Activated T-helper 17 cell treated with anti-CD3 and anti-CD28 coated beads, Interleukin-2, amount 50 U/mL, for 72 hours (primary cell): ENCODE data around the gene ENTHD1. TPM values are rescaled to one million over a fixed set of nuclear protein-coding genes. Genes with fewer than 3 reads are reported as not detected.

Experiments
- ATAC-seq: fragments of 150-1000 bp; cut with Tn5 transposase; replicated peaks from 2 replicates; pipeline ENCODE4 v1.10.0; 2021; ENCODE audit warnings: mild to moderate bottlenecking, moderate library complexity
- H3K27ac Mint-ChIP-seq: one replicate; pipeline ENCODE4 v1.8.0; 2022; ENCODE audit warnings: mixed read lengths
- H3K27me3 Mint-ChIP-seq: one replicate; pipeline ENCODE4 v1.8.0; 2022; ENCODE audit warnings: mixed read lengths
- H3K36me3 Mint-ChIP-seq: one replicate; pipeline ENCODE4 v1.8.0; 2022; ENCODE audit warnings: low read depth, mild to moderate bottlenecking, mixed read lengths
- H3K4me1 Mint-ChIP-seq: one replicate; pipeline ENCODE4 v1.8.0; 2022; ENCODE audit warnings: mixed read lengths
- H3K4me3 Mint-ChIP-seq: one replicate; pipeline ENCODE4 v1.8.0; 2022; ENCODE audit warnings: mild to moderate bottlenecking, mixed read lengths
- H3K9me3 Mint-ChIP-seq: one replicate; pipeline ENCODE4 v1.8.0; 2022; ENCODE audit warnings: mixed read lengths
- total RNA-seq, 2 donors: library from RNA; stranded (reverse); gene quantifications; one replicate each; pipeline ENCODE4 v1.2.3, GENCODE V29; 2022

The ENTHD1 gene
- total RNA-seq, 2 donors from 2014 or later = 0.58 to 1.2 TPM

DNA sequence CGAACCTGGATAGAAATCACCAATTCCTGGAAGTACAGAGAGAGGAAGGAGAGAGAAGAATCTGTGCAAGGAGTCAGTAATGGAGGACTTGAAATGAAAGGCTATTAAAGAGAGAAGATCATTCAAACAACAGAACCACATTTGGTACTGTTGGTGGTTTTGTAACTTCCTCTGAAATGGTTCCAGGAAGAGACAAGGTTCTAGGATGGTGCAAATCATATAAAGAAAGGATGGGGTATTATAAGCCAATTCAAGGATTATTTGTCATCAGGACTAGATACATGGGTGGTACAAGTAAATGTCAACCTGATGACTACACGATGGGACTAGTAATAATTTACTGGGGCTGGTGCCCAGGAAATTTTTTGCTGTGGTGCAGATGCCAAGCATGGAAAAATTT, 37.7 kb upstream of the ENTHD1 start:
- H3K9me3 Mint-ChIP-seq = no peaks in the 10 kb centered on the region
- no peaks in the 10 kb centered on the region for H3K27me3 Mint-ChIP-seq
- H3K4me1 Mint-ChIP-seq = peaks cover 38% of the 10 kb centered on the region
- H3K36me3 Mint-ChIP-seq = peaks cover 6% of the 10 kb centered on the region
- no peak overlapping the region for H3K27ac Mint-ChIP-seq
- peak; percentile 47 for ATAC-seq
- H3K4me3 Mint-ChIP-seq = no peak overlapping the region

GRCh38 chr22:39928536-39929520, 35.3 kb upstream of the ENTHD1 start:
- Mint-ChIP-seq H3K27me3 (no peaks in the 10 kb centered on the region), H3K36me3 (no peaks in the 10 kb centered on the region), H3K27ac (no peak overlapping the region), H3K4me3 (no peak overlapping the region), H3K9me3 (no peaks in the 10 kb centered on the region), H3K4me1 (peaks cover 34% of the 10 kb centered on the region)
- peak; percentile 51 for ATAC-seq

GRCh38 chr22:39927544-39927943, 34.0 kb upstream of the ENTHD1 start:
- ATAC-seq = peak; percentile 52
- no peaks in the 10 kb centered on the region for H3K36me3 Mint-ChIP-seq
- H3K27ac Mint-ChIP-seq = no peak overlapping the region
- H3K27me3 Mint-ChIP-seq = no peaks in the 10 kb centered on the region
- peaks cover 26% of the 10 kb centered on the region for H3K4me1 Mint-ChIP-seq
- no peak overlapping the region for H3K4me3 Mint-ChIP-seq
- H3K9me3 Mint-ChIP-seq = no peaks in the 10 kb centered on the region

GRCh38 chr22:39926753-39927152, 33.2 kb upstream of the ENTHD1 start:
- Mint-ChIP-seq H3K4me1 (peaks cover 34% of the 10 kb centered on the region), H3K9me3 (no peaks in the 10 kb centered on the region), H3K4me3 (no peak overlapping the region), H3K27ac (peak overlapping the region; percentile 63), H3K27me3 (no peaks in the 10 kb centered on the region), H3K36me3 (no peaks in the 10 kb centered on the region)
- peak; percentile 29 for ATAC-seq

DNA sequence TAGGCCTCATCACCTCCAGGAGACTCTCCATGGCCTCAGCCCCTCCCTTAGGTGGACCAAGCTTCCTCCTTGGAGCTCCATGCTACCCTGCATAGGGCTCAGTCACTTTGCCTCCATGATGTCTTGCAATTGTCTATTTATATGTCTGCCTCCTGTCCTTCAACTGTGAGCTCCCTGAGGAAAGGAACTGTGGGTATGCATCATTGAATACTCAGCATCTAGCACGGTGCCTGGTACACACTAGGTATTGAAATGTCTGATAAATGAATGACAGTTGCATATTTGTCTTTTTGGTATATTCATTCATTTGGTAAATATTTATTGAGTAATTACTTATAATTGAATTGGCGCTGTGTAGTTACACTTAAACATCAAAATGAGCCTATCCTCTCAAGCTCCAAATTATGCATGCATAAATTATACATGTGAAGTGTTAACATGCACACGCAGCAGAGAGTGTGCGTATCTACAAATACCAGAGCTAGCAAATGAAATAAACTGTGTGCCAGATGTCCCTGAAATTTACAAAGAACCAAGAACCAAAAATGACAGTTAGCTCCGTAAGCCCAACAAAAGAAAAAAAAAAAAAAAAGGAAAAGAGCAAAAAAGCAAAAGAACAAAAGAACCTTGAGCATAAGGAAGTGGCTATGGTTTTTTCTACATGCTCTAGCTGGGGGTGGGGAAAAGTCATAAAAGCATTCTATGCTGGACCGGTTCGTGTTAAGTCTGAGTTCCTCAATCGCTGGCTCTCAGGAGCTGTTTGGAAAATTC, 32.5 kb upstream of the ENTHD1 start:
- peak; percentile 23 for ATAC-seq
- Mint-ChIP-seq H3K4me3 (no peak overlapping the region), H3K9me3 (no peaks in the 10 kb centered on the region), H3K27ac (peak overlapping the region; percentile 63), H3K4me1 (peaks cover 39% of the 10 kb centered on the region), H3K27me3 (no peaks in the 10 kb centered on the region), H3K36me3 (no peaks in the 10 kb centered on the region)

GRCh38 chr22:39925273-39925672, 31.7 kb upstream of the ENTHD1 start:
- no peak overlapping the region for H3K4me3 Mint-ChIP-seq

DNA sequence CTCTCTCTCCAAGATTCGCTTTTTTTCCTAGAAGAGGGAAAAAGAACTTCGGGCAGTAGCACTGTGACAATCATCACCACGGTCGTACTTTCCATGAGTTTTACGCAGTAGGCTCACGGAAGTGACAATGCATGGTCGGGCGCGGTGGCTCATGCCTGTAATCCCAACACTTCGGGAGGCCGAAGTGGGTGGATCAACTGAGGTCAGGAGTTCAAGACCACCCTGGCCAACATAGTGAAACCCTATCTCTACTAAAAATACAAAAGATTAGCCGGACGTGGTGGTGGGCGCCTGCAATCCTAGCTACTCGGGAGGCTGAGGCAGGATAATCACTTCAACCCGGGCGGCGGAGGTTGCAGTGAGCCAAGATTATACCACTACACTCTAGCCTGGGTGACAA, 30.7 kb upstream of the ENTHD1 start:
- H3K36me3 Mint-ChIP-seq = no peaks in the 10 kb centered on the region
- ATAC-seq = no peak
- no peaks in the 10 kb centered on the region for H3K9me3 Mint-ChIP-seq
- H3K4me3 Mint-ChIP-seq = no peak overlapping the region
- H3K4me1 Mint-ChIP-seq = peaks cover 54% of the 10 kb centered on the region
- no peaks in the 10 kb centered on the region for H3K27me3 Mint-ChIP-seq
- H3K27ac Mint-ChIP-seq = peak overlapping the region; percentile 63

More at GRCh38 chr22:39925273-39925672, 31.7 kb upstream of the ENTHD1 start:
- Mint-ChIP-seq H3K4me1 (peaks cover 45% of the 10 kb centered on the region), H3K27ac (peak overlapping the region; percentile 63), H3K9me3 (no peaks in the 10 kb centered on the region), H3K36me3 (no peaks in the 10 kb centered on the region), H3K27me3 (no peaks in the 10 kb centered on the region)
- no peak for ATAC-seq

DNA sequence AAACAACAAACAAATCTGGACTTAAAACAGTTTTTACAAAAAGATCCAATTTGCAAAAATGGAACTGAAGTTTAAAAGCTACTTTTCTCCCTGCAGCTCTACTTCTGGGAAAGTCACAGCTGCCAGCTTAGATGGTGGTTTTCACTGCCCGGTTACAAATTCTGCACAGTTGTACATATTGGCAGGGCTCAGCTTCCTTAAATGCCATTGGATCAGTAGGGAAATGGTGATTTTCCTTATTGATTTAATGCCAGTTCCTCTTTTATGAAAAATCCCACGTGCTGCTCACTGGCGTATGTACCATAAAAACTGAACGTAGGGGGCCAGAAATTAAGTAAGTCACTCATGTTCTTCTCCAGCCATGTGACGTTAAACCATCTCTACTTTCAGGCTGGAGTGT, 30.1 kb upstream of the ENTHD1 start:
- ATAC-seq = no peak
- H3K4me1 Mint-ChIP-seq = peaks cover 56% of the 10 kb centered on the region
- no peaks in the 10 kb centered on the region for H3K27me3 Mint-ChIP-seq
- no peak overlapping the region for H3K4me3 Mint-ChIP-seq
- H3K27ac Mint-ChIP-seq = peak overlapping the region; percentile 36
- H3K36me3 Mint-ChIP-seq = no peaks in the 10 kb centered on the region
- no peaks in the 10 kb centered on the region for H3K9me3 Mint-ChIP-seq

- ATAC-seq = peak; percentile 82
- Mint-ChIP-seq H3K9me3 (no peaks in the 10 kb centered on the region), H3K27me3 (no peaks in the 10 kb centered on the region), H3K4me1 (peaks cover 52% of the 10 kb centered on the region), H3K36me3 (peaks cover 3% of the 10 kb centered on the region), H3K27ac (peak overlapping the region; percentile 70), H3K4me3 (no peak overlapping the region)
Measured at GRCh38 chr22:39920134-39920743, 26.7 kb upstream of the ENTHD1 start.

GRCh38 chr22:39917776-39918495, 24.4 kb upstream of the ENTHD1 start:
- ATAC-seq = no peak
- H3K36me3 Mint-ChIP-seq = peaks cover 7% of the 10 kb centered on the region
- no peaks in the 10 kb centered on the region for H3K27me3 Mint-ChIP-seq
- H3K4me1 Mint-ChIP-seq = peaks cover 60% of the 10 kb centered on the region
- H3K4me3 Mint-ChIP-seq = no peak overlapping the region
- H3K9me3 Mint-ChIP-seq = no peaks in the 10 kb centered on the region
- H3K27ac Mint-ChIP-seq = peak overlapping the region; percentile 70

GRCh38 chr22:39917197-39917643, 23.7 kb upstream of the ENTHD1 start:
- H3K27me3 Mint-ChIP-seq = no peaks in the 10 kb centered on the region

GRCh38 chr22:39916496-39916895, 22.9 kb upstream of the ENTHD1 start:
- Mint-ChIP-seq H3K4me1 (peaks cover 59% of the 10 kb centered on the region), H3K36me3 (peaks cover 7% of the 10 kb centered on the region), H3K4me3 (no peak overlapping the region), H3K9me3 (no peaks in the 10 kb centered on the region), H3K27ac (peak overlapping the region; percentile 75), H3K27me3 (no peaks in the 10 kb centered on the region)
- ATAC-seq = no peak

More at GRCh38 chr22:39917197-39917643, 23.7 kb upstream of the ENTHD1 start:
- Mint-ChIP-seq H3K9me3 (no peaks in the 10 kb centered on the region), H3K4me1 (peaks cover 61% of the 10 kb centered on the region), H3K36me3 (peaks cover 7% of the 10 kb centered on the region), H3K27ac (peak overlapping the region; percentile 70), H3K4me3 (no peak overlapping the region)
- ATAC-seq = no peak

DNA sequence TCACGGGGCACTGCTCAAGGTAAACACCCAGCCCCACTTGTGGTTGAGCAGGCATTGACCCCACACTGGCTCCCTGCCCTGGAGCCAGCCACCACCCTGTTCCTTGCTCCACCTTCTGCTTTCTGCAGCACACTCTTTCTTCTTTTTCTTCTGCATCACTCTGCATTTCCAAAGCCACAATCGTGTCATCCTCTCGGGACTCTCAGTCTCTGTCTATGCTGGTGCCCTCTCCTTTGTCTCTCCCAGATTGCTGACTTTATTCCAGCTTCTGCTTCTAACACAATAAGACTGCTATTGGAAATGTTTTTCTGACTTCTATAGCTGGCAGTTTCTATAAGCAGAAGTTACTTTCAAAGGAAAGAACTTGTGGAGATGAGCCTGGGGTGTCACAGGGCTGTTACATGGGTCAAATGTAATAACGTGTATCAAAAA, 21.8 kb upstream of the ENTHD1 start:
- Mint-ChIP-seq H3K27ac (peak overlapping the region; percentile 76), H3K36me3 (peaks cover 9% of the 10 kb centered on the region), H3K4me1 (peaks cover 60% of the 10 kb centered on the region), H3K27me3 (no peaks in the 10 kb centered on the region), H3K4me3 (no peak overlapping the region), H3K9me3 (no peaks in the 10 kb centered on the region)
- peak; percentile 50 for ATAC-seq

GRCh38 chr22:39914584-39914983, 21.0 kb upstream of the ENTHD1 start:
- H3K27ac Mint-ChIP-seq = peak overlapping the region; percentile 88
- H3K4me1 Mint-ChIP-seq = peaks cover 60% of the 10 kb centered on the region
- H3K4me3 Mint-ChIP-seq = no peak overlapping the region
- peaks cover 14% of the 10 kb centered on the region for H3K36me3 Mint-ChIP-seq
- H3K27me3 Mint-ChIP-seq = no peaks in the 10 kb centered on the region
- H3K9me3 Mint-ChIP-seq = no peaks in the 10 kb centered on the region
- no peak for ATAC-seq
